ENCODE measurements around the gene SPACA5B.
"Not testable (repeated sequence)": the region's sequence is repeated elsewhere in the genome, so short reads cannot be mapped to it uniquely, and the experiment has no call there.

Gene SPACA5B

GRCh38 chrX:48107717-48108116 lies 22.7 kb upstream of the SPACA5B start:
- no peak overlapping the region for H2AFZ ChIP-seq (ENCODE audit: low read depth, low read length, severe bottlenecking)
- no peak overlapping the region for H3K4me2 ChIP-seq (ENCODE audit: low read depth, low read length, poor library complexity, severe bottlenecking)
- no peak overlapping the region for H3K4me3 ChIP-seq (ENCODE audit: insufficient read depth, low read length, poor library complexity, severe bottlenecking)
- no peaks in the 10 kb centered on the region for H3F3A ChIP-seq (ENCODE audit: insufficient read depth)
- no peak overlapping the region for H3K9ac ChIP-seq (ENCODE audit: low read length)
- H3K36me3 ChIP-seq (ENCODE audit: low read length) = no peaks in the 10 kb centered on the region
- no peaks in the 10 kb centered on the region for H3K9me3 ChIP-seq (ENCODE audit: insufficient read depth, low read length)
- TF ChIP-seq, protein P1, sequence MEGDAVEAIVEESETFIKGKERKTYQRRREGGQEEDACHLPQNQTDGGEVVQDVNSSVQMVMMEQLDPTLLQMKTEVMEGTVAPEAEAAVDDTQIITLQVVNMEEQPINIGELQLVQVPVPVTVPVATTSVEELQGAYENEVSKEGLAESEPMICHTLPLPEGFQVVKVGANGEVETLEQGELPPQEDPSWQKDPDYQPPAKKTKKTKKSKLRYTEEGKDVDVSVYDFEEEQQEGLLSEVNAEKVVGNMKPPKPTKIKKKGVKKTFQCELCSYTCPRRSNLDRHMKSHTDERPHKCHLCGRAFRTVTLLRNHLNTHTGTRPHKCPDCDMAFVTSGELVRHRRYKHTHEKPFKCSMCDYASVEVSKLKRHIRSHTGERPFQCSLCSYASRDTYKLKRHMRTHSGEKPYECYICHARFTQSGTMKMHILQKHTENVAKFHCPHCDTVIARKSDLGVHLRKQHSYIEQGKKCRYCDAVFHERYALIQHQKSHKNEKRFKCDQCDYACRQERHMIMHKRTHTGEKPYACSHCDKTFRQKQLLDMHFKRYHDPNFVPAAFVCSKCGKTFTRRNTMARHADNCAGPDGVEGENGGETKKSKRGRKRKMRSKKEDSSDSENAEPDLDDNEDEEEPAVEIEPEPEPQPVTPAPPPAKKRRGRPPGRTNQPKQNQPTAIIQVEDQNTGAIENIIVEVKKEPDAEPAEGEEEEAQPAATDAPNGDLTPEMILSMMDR (IDR thresholded peaks at IDR 0.05; ENCODE audit: insufficient read depth, low read length, poor library complexity, severe bottlenecking) = no peak
- no peak for TF ChIP-seq EZH2phosphoT487 (conservative IDR thresholded peaks at IDR 0.05; ENCODE audit: low read length)
- H3K27ac ChIP-seq (ENCODE audit: low read depth, low read length) = no peak overlapping the region
- H3K9me2 ChIP-seq (replicated peaks; ENCODE audit: insufficient read depth, low read length) = no peaks in the 10 kb centered on the region
- H3K79me2 ChIP-seq (ENCODE audit: insufficient read depth, low read length) = no peaks in the 10 kb centered on the region
- H4K20me1 ChIP-seq (ENCODE audit: low read depth, low read length) = no peaks in the 10 kb centered on the region
- no peaks in the 10 kb centered on the region for H3K27me3 ChIP-seq (ENCODE audit: low read length)

GRCh38 chrX:48125286-48125685 lies 5.1 kb upstream of the SPACA5B start:
- H3K9me3 ChIP-seq (ENCODE audit: insufficient read depth, low read length); H3K4me2 ChIP-seq (ENCODE audit: low read depth, low read length, poor library complexity, severe bottlenecking); H2AFZ ChIP-seq (ENCODE audit: low read depth, low read length, severe bottlenecking); H3K36me3 ChIP-seq (ENCODE audit: low read length); H3K27ac ChIP-seq (ENCODE audit: low read depth, low read length); H3K9me2 ChIP-seq (replicated peaks; ENCODE audit: insufficient read depth, low read length); H4K20me1 ChIP-seq (ENCODE audit: low read depth, low read length); H3K4me3 ChIP-seq (ENCODE audit: insufficient read depth, low read length, poor library complexity, severe bottlenecking); H3K9ac ChIP-seq (ENCODE audit: low read length); H3K79me2 ChIP-seq (ENCODE audit: insufficient read depth, low read length); H3K27me3 ChIP-seq (ENCODE audit: low read length); H3F3A ChIP-seq (ENCODE audit: insufficient read depth): not testable (repeated sequence)

DNA sequence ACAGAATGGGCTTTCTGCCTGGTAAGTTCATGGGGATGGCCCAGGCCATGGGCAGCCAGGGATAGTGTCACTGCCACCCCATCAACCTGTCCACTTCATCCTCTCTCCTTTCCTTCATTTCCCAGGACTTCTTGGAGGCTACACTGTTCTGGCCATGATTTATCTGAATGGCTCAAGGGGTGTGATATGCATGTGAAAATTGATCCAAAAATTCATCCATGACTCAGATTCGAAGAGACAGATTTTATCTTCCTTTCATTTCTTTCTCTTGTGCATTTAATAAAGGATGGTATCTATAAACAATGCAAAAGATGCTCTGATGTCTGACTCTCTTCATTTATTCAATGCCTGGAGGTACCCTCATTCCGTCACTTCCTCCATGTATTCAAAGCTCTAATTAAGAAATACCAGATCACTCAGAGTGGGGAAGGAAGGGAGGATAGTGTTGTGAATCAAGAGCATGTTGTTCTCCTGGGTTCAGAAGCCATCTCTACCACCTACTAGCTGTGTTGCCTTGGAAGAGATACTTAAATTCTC lies 1.9 kb downstream of the SPACA5B start:
- H3K79me2 ChIP-seq (ENCODE audit: insufficient read depth, low read length); H3K9ac ChIP-seq (ENCODE audit: low read length); H3K4me3 ChIP-seq (ENCODE audit: insufficient read depth, low read length, poor library complexity, severe bottlenecking); H3K4me2 ChIP-seq (ENCODE audit: low read depth, low read length, poor library complexity, severe bottlenecking); H3K9me3 ChIP-seq (ENCODE audit: insufficient read depth, low read length); H3K27ac ChIP-seq (ENCODE audit: low read depth, low read length); H3K36me3 ChIP-seq (ENCODE audit: low read length); H4K20me1 ChIP-seq (ENCODE audit: low read depth, low read length); H3K27me3 ChIP-seq (ENCODE audit: low read length); H2AFZ ChIP-seq (ENCODE audit: low read depth, low read length, severe bottlenecking); H3F3A ChIP-seq (ENCODE audit: insufficient read depth); H3K9me2 ChIP-seq (replicated peaks; ENCODE audit: insufficient read depth, low read length): not testable (repeated sequence)

GRCh38 chrX:48139076-48139475 lies 8.7 kb downstream of the SPACA5B start:
- H3K79me2 ChIP-seq (ENCODE audit: insufficient read depth, low read length) = not testable (repeated sequence)

GRCh38 chrX:48141810-48142508 lies 11.5 kb downstream of the SPACA5B start:
- not testable (repeated sequence) for H4K20me1 ChIP-seq (ENCODE audit: low read depth, low read length); H3K79me2 ChIP-seq (ENCODE audit: insufficient read depth, low read length); H3K27me3 ChIP-seq (ENCODE audit: low read length); H3K9ac ChIP-seq (ENCODE audit: low read length); H3K36me3 ChIP-seq (ENCODE audit: low read length); H3K9me3 ChIP-seq (ENCODE audit: insufficient read depth, low read length); H3K27ac ChIP-seq (ENCODE audit: low read depth, low read length); H3K4me2 ChIP-seq (ENCODE audit: low read depth, low read length, poor library complexity, severe bottlenecking); H3K9me2 ChIP-seq (replicated peaks; ENCODE audit: insufficient read depth, low read length); H3F3A ChIP-seq (ENCODE audit: insufficient read depth); H2AFZ ChIP-seq (ENCODE audit: low read depth, low read length, severe bottlenecking); H3K4me3 ChIP-seq (ENCODE audit: insufficient read depth, low read length, poor library complexity, severe bottlenecking)

More at GRCh38 chrX:48139076-48139475, 8.7 kb downstream of the SPACA5B start:
- not testable (repeated sequence) for H3F3A ChIP-seq (ENCODE audit: insufficient read depth); H3K27ac ChIP-seq (ENCODE audit: low read depth, low read length); H3K9me2 ChIP-seq (replicated peaks; ENCODE audit: insufficient read depth, low read length); H3K9me3 ChIP-seq (ENCODE audit: insufficient read depth, low read length); H3K9ac ChIP-seq (ENCODE audit: low read length); H3K27me3 ChIP-seq (ENCODE audit: low read length); H3K4me3 ChIP-seq (ENCODE audit: insufficient read depth, low read length, poor library complexity, severe bottlenecking); H4K20me1 ChIP-seq (ENCODE audit: low read depth, low read length); H3K36me3 ChIP-seq (ENCODE audit: low read length); H3K4me2 ChIP-seq (ENCODE audit: low read depth, low read length, poor library complexity, severe bottlenecking); H2AFZ ChIP-seq (ENCODE audit: low read depth, low read length, severe bottlenecking)

- H3K79me2 ChIP-seq (ENCODE audit: insufficient read depth, low read length); H3K36me3 ChIP-seq (ENCODE audit: low read length); H3K27ac ChIP-seq (ENCODE audit: low read depth, low read length); H3K9me2 ChIP-seq (replicated peaks; ENCODE audit: insufficient read depth, low read length); H3K4me3 ChIP-seq (ENCODE audit: insufficient read depth, low read length, poor library complexity, severe bottlenecking); H3F3A ChIP-seq (ENCODE audit: insufficient read depth); H3K27me3 ChIP-seq (ENCODE audit: low read length); H3K9me3 ChIP-seq (ENCODE audit: insufficient read depth, low read length); H3K4me2 ChIP-seq (ENCODE audit: low read depth, low read length, poor library complexity, severe bottlenecking); H2AFZ ChIP-seq (ENCODE audit: low read depth, low read length, severe bottlenecking); H4K20me1 ChIP-seq (ENCODE audit: low read depth, low read length); H3K9ac ChIP-seq (ENCODE audit: low read length): not testable (repeated sequence)
Observed at GRCh38 chrX:48142697-48143096, 12.3 kb downstream of the SPACA5B start.
